Inflammatory macrophage (primary cell): ENCODE data around the gene UBASH3B.
"Not testable (repeated sequence)": the region's sequence is repeated elsewhere in the genome, so short reads cannot be mapped to it uniquely, and the experiment has no call there.

ENCODE experiments used
- DNase-seq, 2 donors: peaks; one replicate each; pipeline ENCODE4 v3.0.0-alpha.2; 2020 to 2022

The UBASH3B gene

DNA sequence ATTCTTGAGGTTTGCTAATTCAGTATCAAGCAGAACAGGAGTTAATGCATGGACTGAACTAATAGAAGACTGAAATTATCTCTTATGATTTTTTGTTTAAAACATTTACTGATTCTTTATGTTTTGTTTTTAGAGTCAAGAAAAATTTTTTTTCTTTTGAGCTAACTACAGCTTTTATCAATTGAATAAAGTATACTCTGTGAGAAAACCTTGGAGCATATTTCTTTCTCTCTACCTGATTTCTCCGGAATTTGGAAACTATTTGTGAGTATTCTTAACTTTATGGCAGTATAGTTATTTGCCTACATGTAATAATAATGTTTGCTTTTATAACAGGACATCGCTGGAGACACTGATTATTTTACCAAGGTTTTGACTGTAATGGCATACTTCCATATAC, 164.6 kb downstream of the UBASH3B start:
- DNase-seq, result no peak

- no peak for DNase-seq
These were observed 165.6 kb downstream of the UBASH3B start for GRCh38 chr11:122821169-122821568.

GRCh38 chr11:122822241-122822640, 166.7 kb downstream of the UBASH3B start:
- DNase-seq, result no peak

GRCh38 chr11:122823564-122823963, 168.0 kb downstream of the UBASH3B start:
- DNase-seq, result no peak

GRCh38 chr11:122829371-122829770, 173.8 kb downstream of the UBASH3B start:
- DNase-seq, result not testable (repeated sequence)

DNA sequence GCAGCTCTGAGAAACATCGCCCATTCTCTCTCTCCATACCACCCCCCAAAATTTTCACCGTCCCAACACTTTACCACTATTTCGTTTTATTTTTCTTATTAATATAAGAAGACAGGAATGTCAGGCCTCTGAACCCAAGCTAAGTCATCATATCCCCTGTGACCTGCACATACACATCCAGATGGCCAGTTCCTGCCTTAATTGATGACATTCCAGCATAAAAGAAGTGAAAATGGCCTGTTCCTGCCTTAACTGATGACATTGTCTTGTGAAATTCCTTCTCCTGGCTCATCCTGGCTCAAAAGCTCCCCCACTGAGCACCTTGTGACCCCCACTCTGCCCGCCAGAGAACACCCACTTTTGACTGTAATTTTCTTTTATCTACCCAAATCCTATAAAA, 176.8 kb downstream of the UBASH3B start:
- not testable (repeated sequence) for DNase-seq

DNA sequence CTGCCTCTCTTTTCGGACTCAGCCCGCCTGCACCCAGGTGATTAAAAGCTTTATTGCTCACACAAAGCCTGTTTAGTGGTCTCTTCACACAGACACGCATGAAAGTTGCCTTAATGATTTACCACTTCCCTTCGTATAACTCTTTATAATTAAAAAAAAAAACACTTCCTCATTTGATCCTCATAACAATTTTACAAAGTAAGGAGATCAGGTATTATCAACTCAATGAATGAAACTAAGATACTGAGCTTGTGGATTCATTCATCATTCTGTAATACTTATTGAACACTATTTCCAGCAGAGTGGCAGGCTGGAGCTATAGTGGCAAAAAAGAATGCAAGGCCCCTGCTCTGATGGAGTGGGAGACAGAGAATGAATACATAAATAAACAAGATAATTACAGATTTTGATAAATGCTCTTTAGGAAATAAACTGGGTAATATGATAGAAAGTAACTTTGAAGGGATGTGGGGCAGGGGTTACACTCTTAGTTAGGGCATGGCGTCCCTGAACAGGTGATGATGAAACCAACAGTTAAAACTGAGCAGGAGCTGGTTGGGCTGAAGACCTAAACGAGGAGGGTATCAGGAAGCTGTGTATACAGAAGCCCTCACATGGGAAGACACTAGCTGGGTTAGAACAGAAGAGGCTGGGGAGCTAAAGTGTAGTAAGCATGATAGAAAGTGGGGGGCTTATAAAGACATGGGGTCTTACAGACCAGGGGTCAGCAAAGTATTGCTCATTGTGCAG, 177.4 kb downstream of the UBASH3B start:
- peak in 1 of 2 donors; percentile 15 for DNase-seq

DNA sequence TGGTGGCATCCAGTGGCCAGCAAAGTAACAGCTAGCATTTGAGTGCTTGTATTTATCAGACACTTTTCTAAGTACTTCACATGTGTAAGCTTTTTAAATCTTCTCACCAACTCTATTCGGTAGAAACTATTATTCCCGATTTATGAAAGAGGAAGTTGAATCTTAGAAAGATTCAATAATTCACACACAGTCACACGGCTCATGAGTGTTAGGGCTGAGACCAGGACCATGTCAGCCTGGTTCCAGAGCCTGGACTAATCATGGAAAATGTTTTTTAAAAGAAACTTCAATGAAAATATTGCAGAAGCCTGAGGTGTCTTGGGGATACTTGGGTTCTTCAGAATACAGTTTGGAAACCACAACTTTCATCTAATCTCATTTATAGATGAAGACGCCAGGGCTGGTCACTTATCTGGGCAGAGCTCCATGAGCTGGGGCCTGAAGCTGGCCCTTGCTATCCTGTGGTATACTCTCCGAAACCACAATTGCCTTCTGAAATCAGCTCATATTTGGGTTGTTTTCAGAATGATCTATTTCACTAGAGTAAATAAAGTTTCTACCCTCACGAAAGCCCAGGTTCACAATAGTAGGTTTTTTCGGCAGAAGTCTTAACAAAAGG, 178.4 kb downstream of the UBASH3B start:
- peak in 1 of 2 donors; percentile 16 for DNase-seq

GRCh38 chr11:122836916-122837315, 181.4 kb downstream of the UBASH3B start:
- no peak for DNase-seq

GRCh38 chr11:122837528-122838346, 182.2 kb downstream of the UBASH3B start:
- DNase-seq, result no peak

GRCh38 chr11:122843281-122844141, 188.0 kb downstream of the UBASH3B start:
- no peak for DNase-seq

- peak; percentile 71 to 76 for DNase-seq
These were observed 191.9 kb downstream of the UBASH3B start for GRCh38 chr11:122847466-122847865.

DNA sequence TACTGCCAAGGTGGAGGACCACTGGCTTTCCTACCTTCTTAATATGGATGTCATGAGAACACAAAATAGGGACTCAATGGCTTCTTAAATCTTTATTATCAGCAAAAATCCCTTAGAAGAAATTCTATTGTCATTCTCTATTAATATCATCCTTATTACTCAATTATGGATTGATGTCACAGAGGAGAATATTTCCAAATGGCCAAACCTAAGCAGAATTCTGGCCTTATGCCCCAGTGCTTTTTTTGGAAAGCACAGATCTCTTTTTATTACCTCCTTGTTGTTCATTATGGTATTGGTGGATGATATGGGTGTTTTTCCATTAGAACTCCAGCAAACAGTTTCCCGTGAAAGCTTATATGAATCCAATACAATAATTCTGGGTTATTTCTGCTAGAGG, 192.7 kb downstream of the UBASH3B start:
- peak in 1 of 2 donors; percentile 49 for DNase-seq

DNA sequence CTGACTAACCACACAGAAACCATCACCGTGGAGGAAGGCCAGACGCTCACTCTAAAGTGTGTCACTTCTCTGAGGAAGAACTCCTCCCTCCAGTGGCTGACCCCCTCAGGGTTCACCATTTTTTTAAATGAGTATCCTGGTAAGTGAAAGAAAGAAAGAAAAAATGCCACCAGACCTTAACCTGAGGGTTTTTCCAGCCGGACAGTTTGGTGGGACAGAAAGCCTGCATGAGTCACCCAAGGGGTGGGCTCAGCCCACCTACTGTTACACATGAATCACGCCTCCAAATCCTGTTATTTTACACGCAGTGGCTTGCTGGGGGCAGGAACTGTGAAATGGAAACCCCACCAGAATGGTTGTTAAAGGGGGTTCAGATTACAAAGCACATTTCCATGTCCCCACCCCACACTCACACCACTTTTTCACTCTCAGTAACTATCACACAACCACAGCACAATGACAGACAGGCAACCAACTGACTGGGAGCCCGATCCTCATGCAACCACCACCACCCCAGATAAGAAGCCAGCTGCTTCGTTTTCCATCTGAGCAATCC, 194.6 kb downstream of the UBASH3B start:
- DNase-seq, result peak; percentile 24 to 37

GRCh38 chr11:122851366-122851966, 195.9 kb downstream of the UBASH3B start:
- peak in 1 of 2 donors; percentile 22 for DNase-seq

GRCh38 chr11:122852074-122852795, 196.7 kb downstream of the UBASH3B start:
- DNase-seq, result no peak

- peak; percentile 27 to 48 for DNase-seq
These were observed 197.3 kb downstream of the UBASH3B start for GRCh38 chr11:122852796-122853160.

- DNase-seq, result no peak
These were observed 197.7 kb downstream of the UBASH3B start for GRCh38 chr11:122853261-122853660.

DNA sequence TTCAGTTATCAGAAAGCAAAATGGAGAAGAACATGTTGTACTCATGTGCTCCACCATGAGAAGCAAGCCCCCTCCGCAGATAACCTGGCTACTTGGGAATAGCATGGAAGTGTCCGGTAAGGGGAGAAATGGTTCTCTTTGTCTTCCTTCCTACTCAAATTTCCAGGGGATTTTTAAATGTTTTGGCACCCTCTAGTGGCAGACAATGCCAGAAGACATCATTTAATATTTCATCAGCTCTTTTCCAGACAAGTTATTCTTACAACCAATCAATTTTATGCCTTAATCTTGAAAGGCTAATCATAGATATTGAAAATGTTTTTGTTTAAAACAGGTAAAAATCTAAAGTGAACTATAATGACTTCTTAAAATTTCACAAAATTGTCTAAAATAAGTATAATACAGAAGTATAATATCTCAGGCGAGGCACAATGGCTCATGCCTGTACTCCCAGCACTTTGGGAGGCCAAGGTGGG, 198.5 kb downstream of the UBASH3B start:
- DNase-seq, result peak; percentile 80 to 85

GRCh38 chr11:122861631-122862030, 206.1 kb downstream of the UBASH3B start:
- no peak for DNase-seq

GRCh38 chr11:122862091-122862490, 206.6 kb downstream of the UBASH3B start:
- no peak for DNase-seq
